Gastroesophageal sphincter (tissue), 3 donors: ENCODE results near the gene PPP1R14B.

Experiments used
- CTCF ChIP-seq, 4 experiments: fragments of 200-600 bp in 2 of 4; fragments of 450-650 bp in 2 of 4; sonication (generic) in 1 of 4; IDR thresholded peaks; one replicate each; pipeline ENCODE4 v1.5.1; 2017 to 2019; ENCODE audit warnings: antibody characterized with exemption in 4 of 4, mild to moderate bottlenecking in 2 of 4, moderate library complexity in 2 of 4
- POLR2A ChIP-seq, 2 donors: fragments of 450-650 bp; IDR thresholded peaks; one replicate each; pipeline ENCODE4 v1.6.1; 2017; ENCODE audit warnings: antibody characterized with exemption in 2 of 2, mild to moderate bottlenecking in 2 of 2, moderate library complexity in 1 of 2
- POLR2AphosphoS5 ChIP-seq: sonication (generic); formaldehyde crosslinking; IDR thresholded peaks from one replicate; pipeline ENCODE4 v1.6.1; 2017; ENCODE audit warnings: antibody characterized with exemption

GRCh38 chr11:64245797-64246620 is 734 bp downstream of the PPP1R14B start:
- TF ChIP-seq CTCF (IDR thresholded peaks at IDR 0.05) (no peak), POLR2A (IDR thresholded peaks at IDR 0.05) (no peak), POLR2AphosphoS5 (peak; percentile 5)
